H1 (cell line): ENCODE results near the gene PREB.

Experiments used
- CEBPB ChIP-seq: IDR thresholded peaks from 2 replicates; pipeline ENCODE4 v1.6.1; 2012; ENCODE audit warnings: low read depth, low read length
- CREB1 ChIP-seq: IDR thresholded peaks from 2 replicates; pipeline ENCODE4 v1.6.1; 2012; ENCODE audit warnings: inconsistent platforms
- EZH2 ChIP-seq: fragments of 200-600 bp; sonication (generic); IDR thresholded peaks from 2 replicates; pipeline ENCODE4 v1.7.1; 2012; ENCODE audit warnings: low read depth, mild to moderate bottlenecking, moderate library complexity, low read length, inconsistent platforms; ENCODE audit not compliant: severe bottlenecking
- GABPA ChIP-seq: IDR thresholded peaks from 2 replicates; pipeline ENCODE4 v1.6.1; 2011; ENCODE audit warnings: mild to moderate bottlenecking, low read length, moderate library complexity, borderline replicate concordance; ENCODE audit not compliant: insufficient read depth
- TF ChIP-seq, protein P1 (sequence below), 3 experiments: IDR thresholded peaks; 1 replicate in 2 of 3; 2 replicates in 1 of 3; pipeline versions ENCODE4 v1.5.1 to v1.6.1; 2011; ENCODE audit warnings: low read length in 3 of 3, mild to moderate bottlenecking in 3 of 3, inconsistent platforms in 2 of 3, low read depth in 1 of 3, moderate library complexity in 1 of 3; ENCODE audit not compliant: insufficient read depth in 1 of 3; ENCODE audit errors: control extremely low read depth in 1 of 3

GRCh38 chr2:27134781-27135477 lies 493 bp upstream of the PREB start:
- TF ChIP-seq, protein P1, sequence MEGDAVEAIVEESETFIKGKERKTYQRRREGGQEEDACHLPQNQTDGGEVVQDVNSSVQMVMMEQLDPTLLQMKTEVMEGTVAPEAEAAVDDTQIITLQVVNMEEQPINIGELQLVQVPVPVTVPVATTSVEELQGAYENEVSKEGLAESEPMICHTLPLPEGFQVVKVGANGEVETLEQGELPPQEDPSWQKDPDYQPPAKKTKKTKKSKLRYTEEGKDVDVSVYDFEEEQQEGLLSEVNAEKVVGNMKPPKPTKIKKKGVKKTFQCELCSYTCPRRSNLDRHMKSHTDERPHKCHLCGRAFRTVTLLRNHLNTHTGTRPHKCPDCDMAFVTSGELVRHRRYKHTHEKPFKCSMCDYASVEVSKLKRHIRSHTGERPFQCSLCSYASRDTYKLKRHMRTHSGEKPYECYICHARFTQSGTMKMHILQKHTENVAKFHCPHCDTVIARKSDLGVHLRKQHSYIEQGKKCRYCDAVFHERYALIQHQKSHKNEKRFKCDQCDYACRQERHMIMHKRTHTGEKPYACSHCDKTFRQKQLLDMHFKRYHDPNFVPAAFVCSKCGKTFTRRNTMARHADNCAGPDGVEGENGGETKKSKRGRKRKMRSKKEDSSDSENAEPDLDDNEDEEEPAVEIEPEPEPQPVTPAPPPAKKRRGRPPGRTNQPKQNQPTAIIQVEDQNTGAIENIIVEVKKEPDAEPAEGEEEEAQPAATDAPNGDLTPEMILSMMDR (IDR thresholded peaks at IDR 0.05; ENCODE audit: control extremely low read depth in 1 of 3, insufficient read depth in 1 of 3, low read depth in 1 of 3, low read length in 3 of 3), result no peak
- TF ChIP-seq EZH2 (no peak), CREB1 (no peak), GABPA (no peak), CEBPB (no peak)
